NCI-H128 (cell line): Measurements from ENCODE around the gene RHOV.

Experiments
- DNase-seq: peaks from one replicate; lab custom pipeline; 2025; ENCODE audit not compliant: unreplicated experiment; lab: John Stamatoyannopoulos, UW

The RHOV gene, protein sequence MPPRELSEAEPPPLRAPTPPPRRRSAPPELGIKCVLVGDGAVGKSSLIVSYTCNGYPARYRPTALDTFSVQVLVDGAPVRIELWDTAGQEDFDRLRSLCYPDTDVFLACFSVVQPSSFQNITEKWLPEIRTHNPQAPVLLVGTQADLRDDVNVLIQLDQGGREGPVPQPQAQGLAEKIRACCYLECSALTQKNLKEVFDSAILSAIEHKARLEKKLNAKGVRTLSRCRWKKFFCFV

DNA sequence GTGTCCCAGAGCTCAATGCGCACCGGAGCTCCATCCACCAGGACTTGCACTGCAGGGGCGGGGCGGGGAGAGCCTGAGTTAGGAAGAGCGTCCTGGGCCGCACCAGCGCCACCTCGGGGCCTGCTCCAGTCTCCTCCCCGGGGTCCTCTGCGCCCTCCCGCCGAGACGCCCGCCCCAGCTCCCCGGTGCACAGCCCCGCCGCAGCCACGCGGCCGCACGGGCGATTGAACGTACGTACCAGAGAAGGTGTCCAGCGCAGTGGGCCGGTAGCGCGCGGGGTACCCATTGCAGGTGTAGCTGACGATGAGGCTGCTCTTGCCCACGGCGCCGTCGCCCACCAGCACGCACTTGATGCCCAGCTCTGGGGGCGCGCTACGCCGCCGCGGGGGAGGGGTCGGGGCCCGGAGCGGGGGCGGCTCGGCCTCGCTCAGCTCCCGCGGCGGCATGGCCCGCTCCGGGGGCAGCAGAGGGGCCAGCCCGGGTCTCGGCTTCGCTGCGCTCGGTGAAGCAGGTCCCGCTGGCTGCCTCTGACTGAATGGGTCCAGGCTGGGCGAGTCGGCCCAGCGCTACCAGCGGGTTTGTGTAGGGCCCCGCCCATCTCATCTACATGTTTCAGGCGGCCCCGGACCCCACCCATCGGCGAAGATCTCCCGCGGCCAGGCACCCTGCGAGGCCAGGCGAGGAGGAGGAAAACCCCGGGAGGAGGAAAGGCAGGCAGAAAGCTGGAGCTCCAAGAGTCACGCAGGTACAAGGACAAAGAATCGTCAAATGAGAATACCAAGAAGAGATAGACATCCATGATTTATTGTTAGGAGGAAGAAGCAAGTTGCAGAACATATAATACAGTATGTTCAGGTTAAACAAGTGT lies at the start of gene RHOV:
Gene RHOV, minus strand, starts transcription at position 541 of the 868 bp plus-strand sequence. Its CDS starts 95 bp downstream, at position 446.
- DNase-seq = no peak

- no peak for DNase-seq
Observed at GRCh38 chr15:40923551-40923950, 49.5 kb upstream of the RHOV start.

GRCh38 chr15:40922608-40923005 lies 48.6 kb upstream of the RHOV start:
- DNase-seq = no peak

DNA sequence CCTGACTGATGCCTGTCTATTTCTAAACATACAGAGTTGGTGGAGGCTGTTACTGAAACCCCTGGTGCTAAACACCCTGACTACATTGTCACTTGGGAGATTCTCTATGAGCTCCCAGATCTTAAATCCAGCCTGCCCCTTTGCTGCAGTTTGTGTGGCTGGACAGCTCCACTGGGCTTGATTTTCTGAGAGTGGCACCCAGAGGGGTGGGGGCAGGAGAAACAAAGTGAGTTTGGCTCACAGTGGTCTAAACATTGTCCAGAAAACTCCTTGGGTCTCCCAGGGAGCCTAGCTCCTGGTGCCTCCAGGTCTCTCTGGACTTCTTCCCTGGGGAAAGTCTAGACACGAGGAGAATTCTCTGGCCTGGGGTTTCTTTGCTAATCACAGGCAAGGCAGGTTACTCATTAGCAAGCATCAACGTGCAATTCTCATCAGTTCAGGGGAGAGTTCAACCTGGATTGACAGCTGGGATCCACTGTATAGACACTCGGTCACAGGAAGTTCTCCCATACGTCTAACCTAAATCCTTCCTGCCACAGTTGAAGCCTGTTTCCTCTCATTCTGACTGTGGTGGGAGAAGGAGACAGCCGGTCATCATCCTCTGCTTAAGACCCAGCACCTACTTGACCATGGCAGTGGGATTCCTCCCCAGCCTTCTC lies 48.0 kb upstream of the RHOV start:
- DNase-seq = no peak

DNA sequence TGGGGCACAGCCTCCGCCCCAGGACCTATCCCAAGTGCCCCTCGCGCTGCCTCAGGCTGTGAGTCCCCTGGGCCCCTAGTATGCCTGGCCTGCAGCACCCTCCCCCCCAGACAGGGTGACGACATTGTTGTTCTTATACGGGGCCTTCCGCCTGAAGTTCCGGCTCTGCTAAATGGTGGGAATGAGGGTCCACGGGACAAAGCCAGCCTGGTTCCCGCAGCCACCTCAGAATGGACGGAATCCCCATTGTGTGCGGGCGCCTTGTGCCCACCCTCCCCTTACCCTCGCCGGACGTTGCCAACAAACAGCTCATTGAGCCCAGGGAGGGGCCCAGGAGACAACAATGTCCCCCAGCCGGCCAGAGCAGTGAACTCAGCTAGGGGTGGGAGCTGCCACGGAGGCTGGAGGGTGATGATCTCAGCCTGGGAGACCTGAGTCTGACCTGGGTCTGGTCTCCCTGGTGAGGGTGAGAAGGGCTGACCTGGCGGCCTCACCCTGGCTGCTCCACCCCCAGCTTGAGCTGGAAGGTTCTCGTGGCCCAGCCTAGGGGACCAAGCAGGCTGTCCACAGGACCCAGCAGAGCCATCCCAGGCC lies 44.9 kb upstream of the RHOV start:
- DNase-seq = no peak

DNA sequence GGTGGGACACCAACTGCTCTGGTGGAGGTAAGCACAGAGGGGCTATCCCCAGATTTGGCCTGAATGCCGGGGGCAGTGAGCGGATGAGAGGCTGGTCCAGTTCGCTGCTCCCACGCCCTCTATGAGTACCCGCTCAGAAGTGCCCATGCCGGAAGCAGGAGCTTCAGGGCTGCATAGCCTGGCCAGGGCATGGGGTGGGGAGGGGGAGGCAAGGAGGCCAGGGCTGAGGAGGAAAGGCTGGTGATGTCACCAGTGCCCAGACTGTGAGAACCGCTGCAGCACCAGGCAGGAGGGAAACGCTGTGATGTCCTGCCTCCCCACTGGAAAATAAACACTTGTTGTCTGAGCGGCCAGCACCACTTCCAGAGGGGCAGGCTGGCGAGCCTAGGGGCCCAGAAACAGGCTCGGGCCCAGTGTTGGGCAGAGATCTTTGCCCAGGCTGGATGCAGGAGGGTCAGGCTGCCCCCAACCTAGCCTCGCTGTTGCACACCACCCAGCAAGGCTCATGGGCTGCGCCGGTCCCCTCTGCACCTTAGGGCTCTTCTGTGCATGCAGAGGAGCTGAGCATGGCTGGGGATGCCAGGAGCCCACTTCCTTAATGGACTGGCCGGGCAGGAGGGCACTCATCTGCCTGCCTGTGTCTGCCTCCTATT lies 44.2 kb upstream of the RHOV start:
- DNase-seq = no peak

DNA sequence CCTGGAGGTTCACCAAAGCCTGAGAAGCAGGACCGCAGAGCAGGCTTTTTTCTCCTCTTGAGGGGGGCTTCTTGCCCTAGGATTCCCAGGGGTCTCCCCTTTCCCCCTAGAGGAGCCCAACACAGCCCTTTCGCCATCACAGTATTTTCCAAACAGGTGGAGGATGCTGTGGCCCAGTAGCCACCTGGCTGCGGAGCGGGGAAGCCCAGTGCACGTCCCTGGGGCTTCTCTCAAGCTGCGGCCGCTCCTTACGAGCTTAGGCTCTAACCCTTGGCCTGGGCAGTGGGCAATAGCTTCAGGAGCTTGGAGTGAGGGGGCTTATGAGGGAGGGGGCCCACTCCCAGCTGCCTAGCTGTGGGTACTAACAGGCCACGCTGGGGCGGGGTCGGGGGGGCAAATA lies 43.6 kb upstream of the RHOV start:
- DNase-seq = no peak

DNA sequence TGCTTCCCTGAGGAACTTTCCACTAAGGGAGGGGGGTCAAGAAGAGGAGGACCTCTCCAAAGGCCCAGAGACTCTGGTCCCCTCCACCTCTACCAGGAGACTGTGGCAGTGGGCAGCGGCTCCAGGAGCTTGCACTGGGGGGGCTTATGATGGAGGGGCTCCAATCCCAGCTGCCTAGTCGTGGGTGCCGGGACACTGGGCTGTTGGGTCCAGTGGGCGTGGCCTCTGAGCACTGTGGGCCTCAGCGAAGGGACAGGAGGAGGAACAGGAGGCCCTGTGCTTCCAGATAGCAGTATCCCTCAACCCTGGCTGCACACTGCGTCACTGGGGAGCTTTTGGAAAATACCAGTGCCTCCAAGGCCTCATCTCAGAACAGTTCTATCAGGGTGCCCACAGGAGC lies 41.6 kb upstream of the RHOV start:
- no peak for DNase-seq

DNA sequence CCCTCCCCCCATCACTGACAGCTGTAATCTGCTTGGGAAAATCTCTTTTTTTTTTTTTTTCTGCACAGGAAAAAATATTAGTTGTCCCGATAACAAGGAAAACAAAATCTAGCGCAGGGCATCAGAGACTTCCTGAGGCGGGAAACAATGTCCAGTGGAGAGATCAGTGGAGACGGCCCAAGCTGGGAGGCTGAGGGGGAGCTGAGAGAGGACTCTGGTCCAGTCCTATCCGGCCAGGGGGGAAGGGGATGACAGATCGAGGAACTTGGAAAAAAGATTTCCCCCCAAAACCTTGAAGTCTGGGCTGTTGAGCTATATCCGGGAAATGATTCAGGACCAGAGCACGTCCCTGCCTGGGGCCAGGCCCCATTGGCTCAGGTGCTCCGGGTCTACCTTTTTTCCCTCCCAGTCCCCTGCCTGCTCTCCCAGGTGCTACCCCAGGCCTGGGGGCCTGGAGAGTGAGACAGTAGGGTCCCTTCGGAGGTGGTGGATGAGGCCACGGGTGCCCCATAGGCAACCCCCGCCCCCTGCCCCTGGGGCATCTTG lies 41.2 kb upstream of the RHOV start:
- no peak for DNase-seq

DNA sequence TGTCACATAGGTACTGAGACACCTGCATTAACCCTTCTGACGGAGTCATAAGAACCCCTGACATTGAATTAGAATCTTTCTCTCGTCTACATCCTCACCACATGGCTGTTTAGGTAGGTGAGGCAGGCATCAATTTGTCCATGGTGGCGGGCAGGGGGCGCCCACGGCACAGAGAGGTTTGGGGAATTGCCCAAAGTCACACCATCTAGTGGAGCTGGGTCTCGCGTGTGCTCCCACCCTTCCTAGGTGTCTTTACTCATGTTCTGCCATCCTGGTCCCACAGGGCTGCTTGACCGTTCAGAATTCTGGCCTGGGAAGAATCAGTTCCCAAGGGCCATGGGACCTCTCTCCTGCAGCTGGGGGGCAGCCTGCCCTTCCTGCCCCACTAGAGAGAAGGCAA lies 40.5 kb upstream of the RHOV start:
- DNase-seq = no peak

- no peak for DNase-seq
Observed at GRCh38 chr15:40914013-40914412, 40.0 kb upstream of the RHOV start.

- DNase-seq = no peak
Observed at GRCh38 chr15:40912478-40912877, 38.4 kb upstream of the RHOV start.

GRCh38 chr15:40911693-40912092 lies 37.7 kb upstream of the RHOV start:
- no peak for DNase-seq

DNA sequence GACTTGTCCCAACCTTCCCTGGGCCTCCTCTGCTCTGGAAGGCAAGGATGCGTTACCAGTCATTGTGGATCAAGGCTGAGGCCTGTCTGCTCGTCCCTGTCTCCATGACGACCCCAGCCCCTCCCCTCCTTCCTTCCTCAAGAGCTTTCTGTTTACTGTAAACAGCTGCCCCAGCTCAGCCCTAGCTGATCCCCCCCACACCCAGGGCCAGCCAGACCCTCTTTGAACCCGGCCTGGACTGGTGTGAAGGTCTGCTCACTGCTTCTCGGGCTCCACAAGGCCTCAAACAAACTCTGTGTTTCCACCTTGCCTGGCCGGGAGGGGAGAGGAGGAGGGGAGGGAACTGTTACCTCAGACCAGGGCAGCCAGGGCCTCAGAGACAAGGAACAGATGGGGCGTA lies 37.1 kb upstream of the RHOV start:
- no peak for DNase-seq

- no peak for DNase-seq
Observed at GRCh38 chr15:40909662-40910630, 35.9 kb upstream of the RHOV start.

DNA sequence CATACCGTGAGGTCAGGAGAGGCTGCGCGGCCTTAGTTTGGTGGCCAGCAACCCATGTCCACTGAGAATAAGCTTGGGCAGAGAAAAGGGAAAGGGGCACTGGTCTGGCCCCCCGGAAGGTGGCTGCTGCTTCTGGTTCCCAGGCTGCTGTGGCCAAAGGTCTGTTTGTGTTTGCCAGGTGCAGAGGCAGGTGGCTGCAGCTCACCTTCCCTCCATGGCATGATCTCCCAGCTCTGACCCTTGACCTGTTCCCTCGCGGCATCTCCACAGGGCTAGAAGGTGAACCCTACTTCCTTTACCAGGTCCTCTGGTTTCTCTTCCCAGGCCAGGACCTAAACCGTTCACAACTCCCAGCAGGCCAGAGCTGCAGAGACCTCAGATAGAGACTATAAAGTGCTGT lies 34.1 kb upstream of the RHOV start:
- no peak for DNase-seq

GRCh38 chr15:40906991-40907802 lies 33.2 kb upstream of the RHOV start:
- DNase-seq = no peak

GRCh38 chr15:40906091-40906990 lies 32.3 kb upstream of the RHOV start:
- DNase-seq = no peak
